K562 treated with DMSO at 1 percent for 4 hours (cell line): ENCODE data around the gene ZNF134. TPM values are rescaled to one million over a fixed set of nuclear protein-coding genes. Genes with fewer than 3 reads are reported as not detected.

Source experiments
- total RNA-seq: library from RNA; unstranded; fragments of 300-600 nt; gene quantifications from 2 replicates; pipeline ENCODE4 v1.2.3, GENCODE V29; 2022; ENCODE audit not compliant: insufficient read depth

ZNF134 gene
- total RNA-seq: 5.9 and 9.4 TPM in 2 replicates

DNA sequence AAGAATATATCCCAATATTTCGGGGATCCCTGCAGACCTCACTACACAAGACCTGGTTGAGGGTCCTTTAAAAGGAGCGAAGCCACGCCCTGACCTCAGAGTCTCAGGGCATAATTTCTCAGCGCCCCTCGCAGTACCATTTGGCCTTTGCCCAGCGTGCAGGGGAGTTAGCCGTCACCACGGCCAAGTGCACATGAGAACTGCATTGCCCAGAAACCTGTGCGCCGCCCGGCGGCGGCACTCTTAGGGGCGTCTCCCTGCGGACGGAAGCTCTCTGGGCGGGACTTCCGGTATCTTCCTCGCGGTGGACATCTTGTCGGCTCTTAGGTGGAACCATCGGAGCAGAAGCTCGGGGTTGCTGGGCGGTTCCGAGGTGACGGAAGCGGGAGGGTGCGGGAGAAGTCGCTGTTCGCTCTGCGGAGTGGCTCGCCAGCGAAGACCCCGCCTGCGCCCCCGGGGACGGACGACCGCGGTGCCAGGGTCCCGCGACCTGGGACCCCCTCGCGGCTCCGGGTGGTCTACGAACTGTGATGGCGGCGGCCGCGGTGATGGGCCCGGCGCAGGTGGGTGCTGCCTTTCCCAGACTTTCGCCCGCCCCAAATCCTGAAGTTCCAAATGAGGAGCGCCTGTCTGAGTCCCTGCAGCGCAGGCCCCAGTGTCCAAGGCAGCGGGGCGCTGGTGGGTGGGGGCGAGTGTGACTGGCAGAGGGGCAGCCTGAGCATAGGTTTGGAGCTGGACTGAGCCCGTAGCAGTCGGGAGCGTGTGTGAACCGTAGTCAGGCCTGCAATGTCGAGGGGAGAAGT is at the start of gene ZNF134:
ZNF134 (plus strand) TSS at position 302 of the 803 bp plus-strand sequence. CDS start 5,227 bp downstream, outside the sequence.

GRCh38 chr19:57578487-57579205 is 35.4 kb upstream of the ZNF134 start, which contains the start of gene ZNF416:
ZNF416 (minus strand) TSS chr19:57578911; CDS start chr19:57578704, 207 bp downstream.

DNA sequence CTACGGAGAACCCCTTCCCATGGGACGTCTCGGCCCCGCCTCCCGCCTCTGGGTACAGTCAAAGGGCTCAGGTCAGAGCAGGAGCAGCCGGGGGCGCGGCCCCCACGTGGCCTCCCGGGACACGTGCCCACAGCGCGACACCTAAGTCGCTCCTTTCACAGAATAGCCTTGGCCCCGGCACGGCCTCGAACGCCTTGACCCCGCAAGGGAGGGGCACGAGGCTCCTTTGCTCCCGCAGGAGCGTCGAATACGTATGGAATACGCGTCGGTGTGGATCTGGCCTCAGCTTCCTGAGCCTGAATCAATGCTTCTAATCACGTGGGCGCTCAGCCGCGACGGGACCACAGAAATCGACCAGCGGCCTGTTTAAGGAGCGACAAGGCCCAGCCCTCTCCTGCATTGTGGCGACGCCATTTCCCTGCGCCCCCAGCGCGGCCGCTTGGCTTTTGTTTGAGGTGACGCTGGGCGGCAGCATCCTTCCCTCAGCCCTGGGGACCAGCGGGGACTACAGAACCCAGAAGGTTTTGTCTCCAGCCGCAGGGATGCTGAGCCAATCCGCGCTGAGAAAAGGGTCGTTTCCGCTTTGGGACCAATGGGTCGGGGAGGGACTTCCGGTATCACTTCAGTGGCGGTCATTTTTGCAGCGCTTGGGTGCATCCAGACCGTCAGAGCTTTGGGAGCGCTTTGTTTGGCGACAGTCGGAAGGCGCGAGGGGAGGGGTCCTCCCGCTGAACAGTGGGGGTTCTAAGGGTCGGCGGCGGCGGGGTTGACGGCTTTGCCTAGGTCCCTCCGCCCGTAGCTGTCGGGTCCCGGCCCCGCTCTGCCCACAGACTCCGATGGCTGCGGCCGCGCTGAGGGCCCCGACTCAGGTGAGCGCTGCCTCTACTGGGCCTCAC is 30.3 kb upstream of the ZNF134 start, which contains the start of gene ZIK1:
ZIK1 (plus strand) TSS at position 625 of the 896 bp plus-strand sequence; CDS start at position 837, 212 bp downstream.

DNA sequence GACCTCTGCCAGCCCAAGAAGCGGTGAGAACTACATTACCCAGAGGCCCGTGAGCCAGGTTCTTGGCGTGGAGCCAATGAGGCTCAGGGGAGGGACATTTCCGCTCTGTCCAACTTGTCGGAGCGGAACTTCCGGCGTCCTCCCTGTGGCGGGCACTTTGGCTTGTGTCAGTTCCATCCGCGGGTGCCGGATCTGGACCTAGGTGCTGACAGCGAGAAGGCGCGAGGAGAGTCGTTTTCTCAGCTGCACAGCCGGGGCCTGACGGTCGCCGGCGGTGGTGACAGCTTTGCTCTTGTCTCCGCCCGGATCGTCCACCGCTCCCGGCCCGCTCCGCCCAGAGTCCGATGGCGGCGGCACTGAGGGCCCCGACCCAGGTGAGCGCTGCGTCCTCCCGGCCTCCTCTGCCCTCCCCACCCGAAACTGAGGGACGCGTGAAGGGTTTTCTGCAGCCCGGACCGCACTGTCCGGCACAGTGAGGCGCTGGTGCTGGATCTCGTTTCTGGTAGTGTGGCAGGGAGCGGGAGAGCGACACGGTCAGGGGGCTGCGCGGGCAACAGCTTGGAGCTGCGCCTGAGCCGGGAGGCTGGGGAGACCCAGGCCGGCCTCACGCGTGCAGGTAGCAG is 14.2 kb upstream of the ZNF134 start, which contains the start of gene ZNF530:
ZNF530 (plus strand) TSS at position 125 of the 623 bp plus-strand sequence. CDS start 4,461 bp downstream, outside the sequence.

GRCh38 chr19:57632987-57633831 is 19.2 kb downstream of the ZNF134 start, which contains the start of gene ZNF211:
ZNF211 (plus strand) TSS chr19:57633168; CDS start chr19:57633347, 179 bp downstream.

DNA sequence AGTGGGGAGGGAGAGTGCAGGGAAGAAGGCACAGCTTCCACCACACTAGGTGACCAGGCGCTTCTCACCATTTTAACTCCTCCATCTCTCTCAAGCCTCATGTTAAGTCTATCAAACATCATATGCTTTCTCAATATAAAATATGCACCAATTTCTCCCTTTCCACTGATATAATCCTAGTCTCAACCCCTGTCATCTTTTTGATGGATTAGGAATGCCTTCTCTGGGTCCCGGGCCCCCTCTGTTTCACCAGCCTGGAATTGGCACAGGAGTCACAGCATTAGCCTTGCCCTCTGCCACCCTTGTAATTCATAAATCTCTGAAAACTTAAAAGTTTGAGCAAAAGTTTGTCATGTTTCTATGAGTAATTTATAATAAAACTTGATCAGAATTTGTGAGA is 54.6 kb downstream of the ZNF134 start, which contains the start of gene ZSCAN4:
ZSCAN4 (plus strand) TSS at position 301 of the 400 bp plus-strand sequence. CDS start 7,211 bp downstream, outside the sequence.

Other genes with a start within 250 kb of the ZNF134 start
- 3.1 and 6.6 TPM in 2 replicates for gene ZNF548, start 224.4 kb upstream of the ZNF134 start, total RNA-seq
- 0.82 and 1.4 TPM in 2 replicates for gene ZNF17, start 203.1 kb upstream of the ZNF134 start, total RNA-seq
- gene ZNF749, start 178.9 kb upstream of the ZNF134 start, total RNA-seq: 4.7 and 5.6 TPM in 2 replicates
- gene VN1R1, start 157.1 kb upstream of the ZNF134 start, total RNA-seq: not detected in 2 replicates
- gene ZNF772, start 136.7 kb upstream of the ZNF134 start, total RNA-seq: 0.24 and 0.67 TPM in 2 replicates
- 1.6 and 3.4 TPM in 2 replicates for gene ZNF419, start 126.5 kb upstream of the ZNF134 start, total RNA-seq
- 0.31 and 5.2 TPM in 2 replicates for gene ZNF773, start 114.3 kb upstream of the ZNF134 start, total RNA-seq
- 0.29 TPM in 1 of 2 replicates, not detected in the other for gene ZNF549, start 86.9 kb upstream of the ZNF134 start, total RNA-seq
- 2.7 and 6.8 TPM in 2 replicates for gene ZNF550, start 54.4 kb upstream of the ZNF134 start, total RNA-seq
- 1.1 TPM in 2 replicates for gene ZNF416, start 35.3 kb upstream of the ZNF134 start, total RNA-seq
- 1.0 TPM in 1 of 2 replicates, not detected in the other for gene ZIK1, start 30.1 kb upstream of the ZNF134 start, total RNA-seq
- 1.8 and 7.1 TPM in 2 replicates for gene ZNF530, start 14.4 kb upstream of the ZNF134 start, total RNA-seq
- 3.6 and 9.4 TPM in 2 replicates for gene ZNF211, start 18.9 kb downstream of the ZNF134 start, total RNA-seq
- gene ZSCAN4, start 54.7 kb downstream of the ZNF134 start, total RNA-seq: not detected in 2 replicates
- gene ZNF551, start 67.7 kb downstream of the ZNF134 start, total RNA-seq: 1.8 and 2.2 TPM in 2 replicates
- gene ZNF154, start 95.0 kb downstream of the ZNF134 start, total RNA-seq: not detected in 2 replicates
- 1.2 and 3.0 TPM in 2 replicates for gene ZNF671, start 113.4 kb downstream of the ZNF134 start, total RNA-seq
- 5.8 and 7.1 TPM in 2 replicates for gene ZNF776, start 132.6 kb downstream of the ZNF134 start, total RNA-seq
- gene ZNF586, start 155.4 kb downstream of the ZNF134 start, total RNA-seq: 1.4 and 1.7 TPM in 2 replicates
- 2.2 and 6.9 TPM in 2 replicates for gene ZNF552, start 200.7 kb downstream of the ZNF134 start, total RNA-seq
- 3.3 and 3.9 TPM in 2 replicates for gene ZNF587B, start 216.1 kb downstream of the ZNF134 start, total RNA-seq
- gene ZNF587, start 235.6 kb downstream of the ZNF134 start, total RNA-seq: 6.8 and 7.0 TPM in 2 replicates